ENCODE measurements around the gene NTRK3.

- TF ChIP-seq CSDC2 (CRISPR knock-in tag; IDR thresholded peaks at IDR 0.05) (no peak), GLIS3 (CRISPR knock-in tag; IDR thresholded peaks at IDR 0.05) (no peak), PATZ1 (CRISPR knock-in tag; IDR thresholded peaks at IDR 0.05; ENCODE audit: borderline replicate concordance) (no peak), RARB (CRISPR knock-in tag; IDR thresholded peaks at IDR 0.05) (no peak)
Measured at GRCh38 chr15:88080616-88081015, 175.9 kb downstream of the NTRK3 start.

All from SK-N-SH treated with all-trans-retinoic acid at 6 μM for 48 hours (cell line).